ENCODE results near the gene TSPAN19. TPM values are rescaled to one million over a fixed set of nuclear protein-coding genes. Genes with fewer than 3 reads are reported as not detected.

TSPAN19 gene
- 2.2 TPM for polyA plus RNA-seq (2013, experiment 1 of 4)
- polyA plus RNA-seq (2013, experiment 2 of 4): 2.4 TPM
- polyA plus RNA-seq (2013, experiment 3 of 4): 2.0 TPM
- polyA plus RNA-seq (2013, experiment 4 of 4): 3.9 TPM

DNA sequence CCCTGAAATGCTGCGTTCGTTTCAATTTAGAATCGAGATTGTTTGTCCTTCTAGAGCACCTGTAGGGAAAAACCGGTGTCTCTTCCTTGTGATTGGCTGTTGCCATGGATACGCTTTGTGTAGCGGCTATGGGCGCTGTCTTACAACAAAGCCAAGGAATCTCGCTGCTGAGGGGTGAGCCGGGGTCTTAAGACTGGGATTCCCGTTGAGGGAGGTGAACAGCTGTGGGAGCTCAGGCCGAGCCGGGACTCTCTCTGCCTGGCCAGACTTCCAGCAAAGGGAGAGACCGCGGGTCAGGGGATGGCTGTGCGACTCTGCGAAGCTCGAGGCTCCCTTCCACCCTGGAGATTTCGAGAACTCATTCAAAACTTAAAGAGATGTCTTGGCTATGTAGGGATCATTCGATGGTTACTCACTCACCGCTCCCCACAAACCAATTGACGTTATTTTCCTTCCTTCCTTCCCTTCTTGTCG lies at the start of gene TSPAN19, which contains the start of gene LRRIQ1:
Gene TSPAN19, minus strand, starts transcription at position 44 of the 474 bp plus-strand sequence. CDS start 6,331 bp downstream, outside the sequence.
Gene LRRIQ1, plus strand, starts transcription at position 118 of the 474 bp plus-strand sequence. CDS start 1,826 bp downstream, outside the sequence.
- H3K4me1 ChIP-seq (ENCODE audit: control insufficient read depth, insufficient read depth, low read length): no peaks in the 10 kb centered on the region

DNA sequence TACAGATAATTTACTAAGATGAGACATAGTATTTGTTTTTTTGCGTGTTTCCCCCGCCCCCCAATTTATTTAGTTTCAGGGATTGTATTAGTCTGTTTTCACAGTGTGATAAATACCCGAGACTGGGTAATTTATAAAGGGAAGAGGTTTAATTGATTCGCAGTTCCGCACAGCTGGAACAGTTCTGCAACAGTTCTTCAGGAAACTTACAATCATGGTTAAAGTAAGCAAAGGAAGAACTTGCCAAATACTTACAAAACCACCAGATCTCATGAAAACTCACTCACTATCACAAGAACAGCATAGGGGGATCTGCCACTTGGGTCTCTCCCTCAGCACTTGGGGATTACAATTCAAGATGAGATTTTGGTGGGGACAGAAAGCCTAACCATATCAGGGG lies 49.0 kb upstream of the TSPAN19 start:
- Histone ChIP-seq H3K27me3 (ENCODE audit: control insufficient read depth, insufficient read depth, low read length, poor library complexity, severe bottlenecking) (no peaks in the 10 kb centered on the region), H3K4me1 (ENCODE audit: control insufficient read depth, insufficient read depth, low read length) (no peaks in the 10 kb centered on the region), H3K36me3 (ENCODE audit: control insufficient read depth, insufficient read depth, low read length) (no peaks in the 10 kb centered on the region), H3K9me3 (ENCODE audit: control insufficient read depth, low read length) (no peaks in the 10 kb centered on the region), H3K4me3 (ENCODE audit: insufficient read depth, low read depth, low read length) (no peak overlapping the region), H3K27ac (ENCODE audit: insufficient read depth, low read depth, low read length, poor library complexity, severe bottlenecking) (no peak overlapping the region)
- WGBS, 2 experiments: 89 to 93% methylated on average over 5 of the region's 5 CpGs

More for the DNA sequence above, at the start of gene TSPAN19, which contains the start of gene LRRIQ1:
- 0 to 1% methylated on average over 20 to 21 of the region's 22 CpGs for WGBS, 2 experiments
- Histone ChIP-seq H3K36me3 (ENCODE audit: control insufficient read depth, insufficient read depth, low read length) (no peaks in the 10 kb centered on the region), H3K9me3 (ENCODE audit: control insufficient read depth, low read length) (no peaks in the 10 kb centered on the region), H3K4me3 (ENCODE audit: insufficient read depth, low read depth, low read length) (peak within 1 kb of the TSS; percentile 53), H3K27ac (ENCODE audit: insufficient read depth, low read depth, low read length, poor library complexity, severe bottlenecking) (peak within 1 kb of the TSS; percentile 70), H3K27me3 (ENCODE audit: control insufficient read depth, insufficient read depth, low read length, poor library complexity, severe bottlenecking) (no peaks in the 10 kb centered on the region)

GRCh38 chr12:85076688-85077430 lies 40.8 kb upstream of the TSPAN19 start:
- Histone ChIP-seq H3K36me3 (ENCODE audit: control insufficient read depth, insufficient read depth, low read length) (no peaks in the 10 kb centered on the region), H3K27me3 (ENCODE audit: control insufficient read depth, insufficient read depth, low read length, poor library complexity, severe bottlenecking) (no peaks in the 10 kb centered on the region), H3K4me3 (ENCODE audit: insufficient read depth, low read depth, low read length) (no peak overlapping the region), H3K4me1 (ENCODE audit: control insufficient read depth, insufficient read depth, low read length) (no peaks in the 10 kb centered on the region), H3K27ac (ENCODE audit: insufficient read depth, low read depth, low read length, poor library complexity, severe bottlenecking) (no peak overlapping the region), H3K9me3 (ENCODE audit: control insufficient read depth, low read length) (no peaks in the 10 kb centered on the region)
- WGBS, 2 experiments: 6 to 27% methylated on average over 1 of the region's 1 CpG

GRCh38 chr12:85072826-85073225 lies 36.7 kb upstream of the TSPAN19 start:
- no peaks in the 10 kb centered on the region for H3K36me3 ChIP-seq (ENCODE audit: control insufficient read depth, insufficient read depth, low read length)
- H3K27ac ChIP-seq (ENCODE audit: insufficient read depth, low read depth, low read length, poor library complexity, severe bottlenecking): no peak overlapping the region
- 90 to 95% methylated on average over 1 of the region's 1 CpG for WGBS, 2 experiments
- H3K27me3 ChIP-seq (ENCODE audit: control insufficient read depth, insufficient read depth, low read length, poor library complexity, severe bottlenecking): no peaks in the 10 kb centered on the region
- no peaks in the 10 kb centered on the region for H3K4me1 ChIP-seq (ENCODE audit: control insufficient read depth, insufficient read depth, low read length)
- no peaks in the 10 kb centered on the region for H3K9me3 ChIP-seq (ENCODE audit: control insufficient read depth, low read length)
- H3K4me3 ChIP-seq (ENCODE audit: insufficient read depth, low read depth, low read length): no peak overlapping the region

DNA sequence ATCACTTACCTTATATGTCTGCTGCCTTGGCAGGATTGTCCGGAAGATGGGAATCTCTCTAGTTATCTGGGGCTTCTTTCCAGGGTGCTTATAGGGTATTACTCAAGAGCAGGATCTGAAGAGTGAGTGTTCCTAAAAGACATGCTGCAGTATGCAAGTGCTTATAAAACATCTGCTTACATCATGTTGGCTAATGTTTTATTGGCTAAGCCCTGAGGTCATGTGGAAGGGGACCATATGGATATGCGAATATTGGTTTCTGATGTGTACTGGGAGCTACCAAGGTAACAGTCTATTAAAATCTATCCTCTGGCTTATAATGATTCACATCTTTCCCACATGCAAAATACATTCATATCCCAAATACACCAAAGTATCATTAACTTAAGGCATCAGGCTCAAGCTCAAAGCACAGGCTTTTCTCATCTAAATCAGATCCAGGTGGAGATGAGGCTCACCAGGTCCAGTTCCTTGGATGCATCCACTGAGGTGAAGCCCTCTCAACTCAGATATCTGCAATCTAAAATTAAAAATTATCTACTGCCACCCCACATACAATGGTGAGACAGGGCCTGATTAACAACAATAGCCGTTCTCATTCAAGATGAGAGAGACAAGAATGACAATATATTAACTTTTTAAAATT lies 29.9 kb upstream of the TSPAN19 start:
- no peaks in the 10 kb centered on the region for H3K4me1 ChIP-seq (ENCODE audit: control insufficient read depth, insufficient read depth, low read length)
- 99 to 100% methylated on average over 1 to 3 of the region's 3 CpGs for whole genome bisulfite sequencing, 2 experiments
- no peak overlapping the region for H3K4me3 ChIP-seq (ENCODE audit: insufficient read depth, low read depth, low read length)
- H3K36me3 ChIP-seq (ENCODE audit: control insufficient read depth, insufficient read depth, low read length): no peaks in the 10 kb centered on the region
- H3K27ac ChIP-seq (ENCODE audit: insufficient read depth, low read depth, low read length, poor library complexity, severe bottlenecking): no peak overlapping the region
- no peaks in the 10 kb centered on the region for H3K9me3 ChIP-seq (ENCODE audit: control insufficient read depth, low read length)
- no peaks in the 10 kb centered on the region for H3K27me3 ChIP-seq (ENCODE audit: control insufficient read depth, insufficient read depth, low read length, poor library complexity, severe bottlenecking)

DNA sequence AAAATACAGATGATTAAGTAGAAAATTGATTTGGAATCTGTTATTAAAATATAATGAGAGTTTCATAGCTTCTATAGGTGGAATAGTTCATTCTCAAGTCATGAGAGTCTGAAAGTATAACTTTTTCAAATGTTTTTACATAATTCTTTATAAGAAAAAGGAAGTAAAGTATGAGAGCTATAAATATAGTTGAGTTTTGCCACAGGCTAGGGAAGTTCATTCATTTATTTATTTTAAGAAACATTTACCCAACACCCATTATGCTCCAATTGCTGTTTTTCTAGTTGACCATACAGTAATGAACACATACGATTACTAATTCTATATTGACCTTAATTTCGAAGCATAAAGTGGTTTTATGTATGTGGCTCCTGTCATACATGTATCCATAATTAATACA lies 24.8 kb upstream of the TSPAN19 start:
- H3K36me3 ChIP-seq (ENCODE audit: control insufficient read depth, insufficient read depth, low read length): no peaks in the 10 kb centered on the region
- H3K9me3 ChIP-seq (ENCODE audit: control insufficient read depth, low read length): no peaks in the 10 kb centered on the region
- no peak overlapping the region for H3K27ac ChIP-seq (ENCODE audit: insufficient read depth, low read depth, low read length, poor library complexity, severe bottlenecking)
- H3K4me3 ChIP-seq (ENCODE audit: insufficient read depth, low read depth, low read length): no peak overlapping the region
- H3K27me3 ChIP-seq (ENCODE audit: control insufficient read depth, insufficient read depth, low read length, poor library complexity, severe bottlenecking): no peaks in the 10 kb centered on the region
- WGBS, 2 experiments: 90% methylated on average over 2 of the region's 2 CpGs; no CpG with 5 or more reads in 1 of the 2 experiments
- H3K4me1 ChIP-seq (ENCODE audit: control insufficient read depth, insufficient read depth, low read length): no peaks in the 10 kb centered on the region

DNA sequence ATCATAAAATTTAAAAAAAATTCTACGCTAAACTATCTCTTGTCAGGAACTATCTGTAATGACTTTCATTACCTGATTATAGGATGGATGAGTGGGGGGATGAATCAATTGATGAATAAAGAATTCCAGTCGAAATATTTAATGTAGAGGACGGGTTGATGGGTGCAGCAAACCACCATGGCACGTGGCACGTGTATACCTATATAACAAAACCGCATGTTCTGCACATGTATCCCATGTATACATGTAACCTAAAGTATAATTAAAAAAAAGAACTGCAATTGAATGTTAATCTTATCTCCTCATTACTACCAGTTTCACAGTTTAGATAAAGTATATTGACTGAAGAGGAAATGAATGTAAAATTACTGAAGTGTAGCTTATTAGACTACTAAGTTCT lies 23.5 kb upstream of the TSPAN19 start:
- 82 to 83% methylated on average over 5 of the region's 6 CpGs for WGBS, 2 experiments
- Histone ChIP-seq H3K27me3 (ENCODE audit: control insufficient read depth, insufficient read depth, low read length, poor library complexity, severe bottlenecking) (no peaks in the 10 kb centered on the region), H3K4me3 (ENCODE audit: insufficient read depth, low read depth, low read length) (no peak overlapping the region), H3K36me3 (ENCODE audit: control insufficient read depth, insufficient read depth, low read length) (no peaks in the 10 kb centered on the region), H3K4me1 (ENCODE audit: control insufficient read depth, insufficient read depth, low read length) (no peaks in the 10 kb centered on the region), H3K27ac (ENCODE audit: insufficient read depth, low read depth, low read length, poor library complexity, severe bottlenecking) (no peak overlapping the region), H3K9me3 (ENCODE audit: control insufficient read depth, low read length) (no peaks in the 10 kb centered on the region)

DNA sequence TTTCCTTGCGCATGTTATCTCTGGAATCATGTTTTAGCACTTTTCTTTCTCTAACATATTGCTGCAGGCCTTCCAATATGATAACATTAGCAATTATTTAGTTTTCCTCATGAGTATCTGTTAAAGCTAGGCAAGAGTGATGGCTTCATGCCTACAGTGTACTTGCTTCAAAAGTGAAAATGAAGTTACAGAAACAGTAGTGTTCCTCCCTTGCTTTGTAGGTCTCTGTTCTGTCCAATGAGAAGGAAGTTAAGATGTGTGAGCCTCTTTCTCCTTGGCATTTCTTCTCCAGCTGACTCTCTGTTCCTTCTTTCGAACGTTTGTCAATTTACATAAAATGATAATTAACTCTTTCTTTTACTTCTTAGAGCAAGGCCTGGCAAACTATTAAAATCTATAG lies 22.3 kb upstream of the TSPAN19 start:
- 76 to 100% methylated on average over 1 to 3 of the region's 3 CpGs for WGBS, 2 experiments
- Histone ChIP-seq H3K4me3 (ENCODE audit: insufficient read depth, low read depth, low read length) (no peak overlapping the region), H3K9me3 (ENCODE audit: control insufficient read depth, low read length) (no peaks in the 10 kb centered on the region), H3K4me1 (ENCODE audit: control insufficient read depth, insufficient read depth, low read length) (no peaks in the 10 kb centered on the region), H3K27ac (ENCODE audit: insufficient read depth, low read depth, low read length, poor library complexity, severe bottlenecking) (no peak overlapping the region), H3K36me3 (ENCODE audit: control insufficient read depth, insufficient read depth, low read length) (no peaks in the 10 kb centered on the region), H3K27me3 (ENCODE audit: control insufficient read depth, insufficient read depth, low read length, poor library complexity, severe bottlenecking) (no peaks in the 10 kb centered on the region)

- H3K36me3 ChIP-seq (ENCODE audit: control insufficient read depth, insufficient read depth, low read length): no peaks in the 10 kb centered on the region
- 14% methylated on average over 1 of the region's 2 CpGs; no CpG with 5 or more reads in 1 of the 2 experiments for WGBS, 2 experiments
- no peaks in the 10 kb centered on the region for H3K9me3 ChIP-seq (ENCODE audit: control insufficient read depth, low read length)
- H3K4me3 ChIP-seq (ENCODE audit: insufficient read depth, low read depth, low read length): no peak overlapping the region
- H3K4me1 ChIP-seq (ENCODE audit: control insufficient read depth, insufficient read depth, low read length): no peaks in the 10 kb centered on the region
- H3K27ac ChIP-seq (ENCODE audit: insufficient read depth, low read depth, low read length, poor library complexity, severe bottlenecking): no peak overlapping the region
- no peaks in the 10 kb centered on the region for H3K27me3 ChIP-seq (ENCODE audit: control insufficient read depth, insufficient read depth, low read length, poor library complexity, severe bottlenecking)
Observed at GRCh38 chr12:85057370-85057963, 21.4 kb upstream of the TSPAN19 start.

- no peak overlapping the region for H3K4me3 ChIP-seq (ENCODE audit: insufficient read depth, low read depth, low read length)
- no peaks in the 10 kb centered on the region for H3K27me3 ChIP-seq (ENCODE audit: control insufficient read depth, insufficient read depth, low read length, poor library complexity, severe bottlenecking)
- H3K4me1 ChIP-seq (ENCODE audit: control insufficient read depth, insufficient read depth, low read length): no peaks in the 10 kb centered on the region
- no peaks in the 10 kb centered on the region for H3K36me3 ChIP-seq (ENCODE audit: control insufficient read depth, insufficient read depth, low read length)
- no peaks in the 10 kb centered on the region for H3K9me3 ChIP-seq (ENCODE audit: control insufficient read depth, low read length)
- no peak overlapping the region for H3K27ac ChIP-seq (ENCODE audit: insufficient read depth, low read depth, low read length, poor library complexity, severe bottlenecking)
Observed at GRCh38 chr12:85043829-85044228, 7.8 kb upstream of the TSPAN19 start.

Measured in ectodermal cell (in vitro differentiated cells).